ENCODE data around the gene PAM16.

Gene PAM16

DNA sequence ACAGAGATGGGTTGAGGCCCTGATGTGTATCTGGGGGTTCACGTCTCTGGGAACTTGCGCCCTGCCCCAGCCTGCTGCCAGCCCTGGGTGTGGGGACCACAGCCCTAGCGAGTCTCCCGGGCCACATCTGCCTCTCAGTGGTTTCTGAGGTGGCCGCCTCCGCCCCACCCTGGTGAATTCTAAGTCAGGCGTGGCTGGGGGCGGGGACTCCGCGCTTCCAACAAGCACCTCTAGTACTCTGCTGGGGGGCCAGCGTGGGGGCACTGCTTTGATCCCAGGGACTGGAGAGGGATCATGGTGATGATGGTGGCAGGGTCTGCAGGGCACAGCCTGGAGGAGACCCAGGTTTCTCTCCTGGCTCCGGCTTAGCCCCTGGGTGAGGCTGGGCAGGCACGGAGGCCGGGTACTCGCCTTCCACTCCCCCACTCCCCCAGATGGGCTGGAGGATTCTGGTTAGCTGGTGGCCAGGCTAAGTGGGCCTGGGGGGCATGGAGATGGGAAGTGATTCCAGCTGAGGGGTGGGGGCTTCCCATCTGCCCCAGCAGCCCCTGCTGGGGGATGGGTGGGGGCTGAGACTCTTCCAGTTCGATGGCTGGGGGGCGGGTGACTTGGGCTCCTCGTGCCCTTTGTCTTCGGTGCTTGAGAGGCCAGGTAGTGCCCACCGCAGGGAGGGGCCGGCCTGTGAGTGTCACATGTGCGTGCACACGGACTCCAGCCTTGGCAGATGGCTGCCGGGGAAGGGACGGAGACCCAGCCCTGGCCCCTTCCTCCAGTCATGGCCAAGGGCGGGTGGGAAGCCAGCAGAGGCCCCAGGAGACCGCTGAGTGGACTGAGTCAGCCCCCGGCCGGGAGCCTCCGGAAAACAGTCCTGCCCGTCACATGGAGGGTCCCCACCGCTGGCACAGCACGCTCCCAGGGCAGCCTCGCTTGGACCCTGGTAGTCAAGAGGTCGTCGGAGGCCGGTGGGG, 31.4 kb downstream of the PAM16 start:
- no peak for DNase-seq (ENCODE audit: low spot score)

DNA sequence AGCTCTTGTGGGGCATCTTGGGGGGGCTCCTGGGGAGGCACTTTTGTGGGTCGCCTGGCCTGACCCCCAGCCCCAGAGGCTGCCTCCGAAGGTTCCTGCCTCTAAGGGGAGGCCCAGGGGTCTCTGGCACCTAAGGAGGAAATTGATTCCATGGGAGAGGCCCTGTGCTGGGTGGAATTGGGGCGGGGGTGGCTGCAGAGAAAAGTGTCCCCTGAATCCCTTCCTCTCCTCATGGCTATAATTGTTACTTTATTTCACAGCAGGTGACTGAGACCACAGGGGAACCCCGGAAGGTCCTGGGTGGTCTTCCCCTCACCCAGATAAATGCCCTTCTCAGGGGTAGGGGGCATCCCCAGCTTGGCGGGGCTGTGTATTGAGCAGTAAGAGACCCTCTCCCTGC, 32.2 kb downstream of the PAM16 start:
- no peak for DNase-seq (ENCODE audit: low spot score)

DNA sequence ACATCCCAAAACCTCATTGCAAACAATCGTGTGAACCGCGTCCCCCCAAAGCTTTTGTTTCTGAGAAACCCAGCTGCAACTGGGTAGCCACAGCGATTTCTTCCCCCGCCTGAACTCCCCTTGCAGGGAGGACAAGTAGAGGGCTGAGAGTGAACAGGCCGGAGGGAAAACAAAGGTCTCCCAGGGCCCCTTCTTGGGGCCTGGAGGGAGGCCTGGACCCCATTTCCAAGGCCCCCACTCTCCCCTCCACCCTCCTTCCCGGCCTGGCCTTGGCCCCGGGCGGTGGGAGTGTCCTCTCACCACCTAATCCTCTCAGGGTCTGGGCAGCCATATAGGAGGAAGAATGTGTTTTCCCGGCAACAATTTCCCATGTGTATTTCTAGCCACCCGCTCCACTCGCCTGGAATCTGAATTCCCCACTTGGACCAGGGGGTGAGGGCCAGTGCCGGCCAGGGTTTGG, 32.6 kb downstream of the PAM16 start:
- no peak for DNase-seq (ENCODE audit: low spot score)

DNA sequence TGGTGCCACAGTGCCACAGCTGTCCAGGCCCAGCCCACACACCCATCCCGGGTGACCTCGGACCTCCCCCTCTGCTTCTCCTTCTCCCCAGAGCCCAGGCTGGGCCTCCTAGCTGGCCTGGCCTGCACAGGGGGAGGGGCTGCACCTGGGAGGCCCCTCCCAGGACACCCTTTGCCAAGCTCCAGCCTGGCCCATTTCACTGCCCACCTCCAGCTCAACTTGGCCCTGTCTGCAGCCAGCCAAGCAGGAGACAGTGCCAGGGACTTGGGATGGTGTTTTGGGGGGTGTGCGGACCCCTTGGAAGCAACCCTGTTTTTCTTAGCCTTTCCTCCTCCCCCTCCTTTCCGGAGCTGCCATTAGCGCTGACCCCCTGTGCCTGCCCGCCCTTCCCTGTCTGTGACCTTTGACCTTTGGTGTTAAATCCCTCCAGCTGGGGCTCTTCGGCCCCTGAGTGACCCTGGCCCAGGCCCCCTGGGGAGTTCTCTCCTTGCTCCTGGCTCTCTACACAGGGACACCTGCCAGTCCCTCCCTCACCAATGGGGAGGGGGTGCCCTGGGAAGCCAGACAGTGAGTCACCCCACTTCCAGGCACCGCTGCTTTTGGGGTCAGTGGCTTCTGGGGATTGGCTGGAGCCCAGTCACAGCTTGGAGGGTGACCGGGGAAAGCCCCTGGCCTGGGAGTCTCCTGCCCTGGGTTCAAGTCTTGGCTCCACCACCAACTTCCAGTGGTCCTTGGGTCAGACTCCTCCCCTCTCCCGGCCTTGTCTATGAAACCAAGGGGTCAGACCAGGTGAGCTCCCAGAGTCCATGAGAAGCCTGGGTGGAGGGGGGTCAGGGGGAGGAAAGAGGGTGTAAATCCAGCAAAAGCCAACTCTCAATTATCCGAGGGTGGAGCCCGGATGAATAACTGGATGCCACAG, 33.3 kb downstream of the PAM16 start:
- DNase-seq (ENCODE audit: low spot score) = no peak

DNA sequence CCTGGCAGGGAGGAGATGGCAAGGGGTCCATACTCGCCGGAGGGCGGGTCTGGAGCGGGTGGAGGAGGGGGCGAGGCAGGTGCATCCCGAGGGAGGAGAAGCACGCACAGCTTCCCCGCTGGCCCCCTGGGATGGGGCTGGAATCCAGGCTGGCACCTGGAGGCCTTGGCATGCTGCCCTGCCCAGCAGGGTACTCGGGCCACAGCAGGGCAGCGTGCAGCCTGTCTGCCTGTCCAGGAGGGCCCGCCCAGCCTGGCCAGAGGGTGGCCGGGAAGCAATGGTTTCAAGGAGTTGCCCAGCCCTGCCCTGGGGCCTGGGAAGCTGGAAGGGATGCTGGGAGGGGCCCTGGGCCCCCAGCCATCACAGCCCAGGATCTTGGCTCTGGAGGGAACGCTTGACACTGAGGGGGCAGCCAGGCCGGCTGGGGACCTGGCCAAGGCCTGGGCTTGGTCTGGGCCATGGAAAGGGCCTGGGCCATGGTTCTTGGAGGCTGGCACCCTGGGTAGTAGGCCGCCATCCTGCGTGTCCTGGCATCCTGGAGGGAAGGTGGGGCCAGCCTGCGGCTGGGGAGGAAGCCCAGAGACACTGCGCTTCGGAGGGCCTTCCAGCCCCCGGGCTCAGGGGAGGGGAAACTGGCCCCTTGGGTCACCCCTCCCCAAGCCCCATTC, 34.1 kb downstream of the PAM16 start:
- no peak for DNase-seq (ENCODE audit: low spot score)

DNA sequence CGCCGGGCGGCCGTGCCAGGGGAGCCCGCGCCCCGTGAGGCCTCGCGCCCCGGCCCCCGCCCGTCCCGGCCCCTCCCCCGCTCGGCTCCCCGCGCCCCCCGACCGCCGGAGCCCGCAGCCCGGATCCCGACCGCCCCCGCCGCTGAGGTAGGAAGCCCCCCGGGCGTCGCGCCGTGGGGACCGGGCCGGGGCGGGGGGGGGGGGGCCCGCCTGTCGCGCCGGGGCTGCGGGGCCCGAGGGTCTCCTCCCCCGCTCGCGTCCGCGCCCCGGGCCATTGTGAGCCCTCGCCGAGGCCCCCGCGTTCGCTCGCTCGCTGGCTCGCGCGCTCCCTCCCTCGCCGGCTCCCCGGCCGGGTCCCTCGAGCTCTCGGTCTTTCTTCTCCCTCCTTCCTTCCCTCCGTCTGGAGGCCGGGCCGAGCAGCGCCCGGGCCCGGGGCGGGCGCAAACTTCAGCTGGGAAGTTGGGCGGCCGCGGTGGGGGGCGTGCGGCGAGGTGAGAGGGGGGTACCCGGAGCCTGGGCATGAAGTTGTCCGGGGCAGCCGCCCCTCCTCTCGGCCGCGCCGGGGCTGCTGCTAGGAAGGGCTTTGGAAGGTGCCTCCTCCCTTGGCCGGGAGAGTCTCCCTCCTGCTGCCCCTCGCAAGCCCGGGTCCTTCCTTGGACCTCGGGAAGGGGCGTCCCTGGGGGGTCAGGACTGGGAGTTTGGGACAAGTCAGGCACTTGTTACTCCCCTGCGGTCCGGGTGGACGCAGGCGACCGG, 34.8 kb downstream of the PAM16 start:
- no peak for DNase-seq (ENCODE audit: low spot score)

DNA sequence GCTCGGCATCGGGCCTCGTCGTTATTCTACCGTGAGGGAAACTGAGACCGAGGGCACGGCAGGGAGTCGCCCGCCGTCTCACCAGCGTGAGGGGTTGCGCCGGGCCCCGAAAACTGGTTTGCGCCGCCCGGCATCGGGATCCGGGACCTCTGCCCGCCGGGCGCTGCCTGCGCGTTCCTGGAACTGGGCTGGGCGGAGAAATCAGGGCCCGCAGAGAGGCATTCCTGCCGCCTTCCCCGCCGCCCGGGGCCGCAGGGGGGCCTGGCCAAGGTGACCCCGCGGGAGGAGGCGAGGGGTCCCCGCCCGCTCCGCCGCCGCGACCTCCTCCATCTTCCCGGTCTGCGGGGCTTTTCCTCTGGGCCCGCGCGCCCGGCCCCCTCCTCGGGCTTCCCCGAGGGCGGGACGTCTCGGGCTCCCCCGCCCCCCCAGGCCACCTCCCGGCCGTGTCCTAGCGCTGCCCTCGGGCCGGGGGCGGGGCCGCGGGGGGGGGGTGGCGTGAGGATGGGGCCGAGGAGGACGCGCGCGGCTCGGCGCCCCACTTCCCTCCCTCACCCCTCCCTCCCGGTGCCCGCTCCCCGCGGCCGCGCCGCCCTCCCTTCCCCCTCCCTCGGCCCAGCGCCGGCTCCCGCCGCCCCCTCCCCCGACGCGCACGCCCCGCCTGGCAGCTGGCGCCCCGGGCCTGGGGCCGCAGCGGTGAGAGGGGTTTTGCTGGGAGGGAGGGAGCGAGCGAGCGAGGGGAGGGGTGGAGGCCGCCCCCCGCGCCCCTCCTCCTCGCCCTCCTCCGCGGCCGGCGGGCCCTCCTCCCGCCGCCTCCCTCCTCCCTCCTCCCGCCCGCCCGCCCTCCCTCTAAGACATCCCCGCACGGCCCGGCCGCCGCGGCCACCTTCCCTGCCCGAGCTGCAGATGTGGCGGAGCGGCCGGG, 35.7 kb downstream of the PAM16 start, which contains the start of gene GLIS2:
TSS of gene GLIS2 (plus strand) at position 882 of the 922 bp plus-strand sequence. CDS start 16,214 bp downstream, outside the sequence.
- DNase-seq (ENCODE audit: low spot score) = peak; percentile 81

DNA sequence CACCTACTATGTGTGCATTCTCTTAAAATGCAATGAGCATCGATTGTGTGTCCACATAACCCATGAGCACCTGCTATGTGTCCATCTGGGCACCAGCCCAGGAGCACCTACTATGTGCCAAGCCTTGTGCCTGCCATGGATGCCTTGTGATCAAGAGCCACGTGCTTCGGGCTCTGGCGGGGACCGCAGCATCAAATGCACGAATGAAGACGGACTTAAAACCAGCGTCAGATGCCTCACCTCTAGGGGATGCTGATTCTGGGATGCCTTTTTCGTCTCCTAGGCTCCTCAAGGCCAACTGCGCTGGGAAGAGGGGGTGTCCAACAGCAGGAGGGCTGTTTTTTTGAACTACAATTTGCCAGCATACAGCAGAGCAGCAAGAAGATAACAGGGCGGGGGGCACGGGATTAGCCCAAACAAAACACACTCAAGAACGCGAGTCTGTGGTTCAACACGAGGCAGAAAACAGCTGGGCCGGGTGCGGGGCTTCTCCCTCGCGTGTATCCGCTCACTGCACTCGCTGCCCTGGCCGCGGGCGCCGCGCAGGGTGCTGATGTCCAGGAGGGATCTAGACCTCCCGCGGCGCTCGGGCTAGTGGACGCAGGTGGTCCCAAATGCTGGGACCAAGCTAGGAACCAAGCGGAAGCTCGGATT, 36.5 kb downstream of the PAM16 start:
- no peak for DNase-seq (ENCODE audit: low spot score)

DNA sequence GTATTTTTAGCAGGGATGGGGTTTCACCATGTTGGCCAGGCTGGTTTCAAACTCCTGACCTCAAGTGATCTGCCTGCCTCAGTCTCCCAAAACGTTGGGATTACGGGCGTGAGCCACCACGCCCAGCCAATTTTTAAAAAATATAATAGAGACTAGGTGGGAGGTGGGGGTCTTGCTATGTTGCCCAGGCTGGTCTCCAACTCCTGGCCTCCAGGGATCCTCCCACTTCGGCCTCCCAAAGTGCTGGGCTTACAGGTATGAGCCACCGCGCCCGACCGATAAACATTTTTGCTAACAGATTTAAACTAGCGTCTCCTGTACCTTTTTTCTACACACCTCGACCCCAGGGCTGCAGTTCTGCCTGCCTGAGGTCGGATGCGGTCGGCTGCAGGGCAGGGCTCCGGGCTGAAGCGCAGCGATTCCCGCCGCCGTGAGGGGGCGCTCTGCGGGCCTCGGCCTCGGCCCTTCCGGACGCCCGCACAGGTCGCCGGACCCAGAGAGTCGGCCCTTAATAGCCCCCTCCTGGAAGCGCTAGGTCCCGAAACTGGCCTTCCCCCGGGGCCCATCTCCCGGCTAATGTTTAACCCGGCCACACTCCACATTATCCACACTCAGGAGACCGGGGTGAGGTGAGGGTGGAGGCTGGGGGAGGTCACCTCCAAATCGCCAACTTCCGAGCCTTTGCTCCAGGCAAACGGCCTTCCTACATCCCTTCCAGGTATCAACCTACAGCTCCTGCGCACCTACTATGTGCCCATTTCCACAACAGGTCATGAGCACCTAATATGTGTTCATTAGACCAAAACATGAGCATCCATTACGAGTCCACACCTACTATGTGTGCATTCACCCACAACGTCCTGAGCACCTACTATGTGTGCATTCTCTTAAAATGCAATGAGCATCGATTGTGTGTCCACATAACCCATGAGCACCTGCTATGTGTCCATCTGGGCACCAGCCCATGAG, 37.3 kb downstream of the PAM16 start:
- DNase-seq (ENCODE audit: low spot score) = peak; percentile 98

DNA sequence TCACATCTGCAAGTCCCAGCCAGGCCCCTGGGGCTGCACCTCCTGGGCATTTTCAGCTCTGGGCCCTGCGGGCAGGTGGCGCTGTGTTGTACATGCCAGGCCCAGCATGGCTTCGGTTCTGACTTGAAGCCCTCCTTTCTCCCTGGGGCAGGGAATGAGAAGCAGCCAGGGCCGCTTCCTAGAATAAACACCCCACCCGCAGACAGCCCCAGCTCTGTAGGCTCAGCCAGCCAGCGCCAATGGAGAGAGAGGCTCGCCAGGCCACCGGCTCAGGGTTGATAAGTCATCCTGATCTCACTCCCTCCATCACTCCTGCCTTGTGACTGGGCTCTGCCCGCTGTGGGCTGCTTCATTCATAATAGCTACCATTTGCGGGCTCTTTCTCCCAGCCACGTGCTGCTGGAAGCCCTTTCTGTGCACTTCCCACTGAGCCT, 41.3 kb downstream of the PAM16 start:
- no peak for DNase-seq (ENCODE audit: low spot score)

DNA sequence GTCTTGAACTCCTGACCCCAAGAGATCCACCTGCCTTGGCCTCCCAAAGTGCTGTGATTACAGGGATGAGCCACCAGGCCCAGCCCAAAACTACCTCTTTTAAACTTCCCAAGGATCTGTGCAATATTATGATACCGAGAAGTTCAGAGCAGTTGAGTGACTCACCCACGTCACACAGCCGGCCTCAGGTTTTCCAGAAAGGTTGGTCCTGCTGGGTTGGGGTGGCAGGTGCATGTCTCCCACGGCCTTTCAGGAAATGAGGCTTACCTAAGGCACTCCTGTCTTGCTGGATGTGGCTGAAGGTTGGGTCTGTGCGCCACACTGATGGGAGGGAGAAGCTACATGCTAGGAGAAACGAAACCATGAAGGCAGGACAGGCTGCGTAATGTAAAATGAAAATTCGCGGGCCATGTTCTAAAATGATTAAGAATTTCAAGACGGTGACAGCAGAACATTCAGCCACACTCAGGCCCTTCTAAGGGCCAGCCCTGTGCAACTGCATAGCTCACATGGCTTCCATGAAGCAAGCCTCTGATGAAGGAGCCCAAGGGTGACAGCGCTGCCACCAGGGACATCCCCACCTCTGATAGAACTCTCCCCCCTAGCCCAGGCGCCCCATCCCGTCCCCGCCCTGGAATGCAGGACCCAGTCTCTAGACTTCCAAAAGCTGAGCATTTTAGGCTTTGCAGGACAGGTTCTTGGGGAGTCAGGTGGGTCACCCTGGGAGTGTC, 41.9 kb downstream of the PAM16 start:
- no peak for DNase-seq (ENCODE audit: low spot score)

DNA sequence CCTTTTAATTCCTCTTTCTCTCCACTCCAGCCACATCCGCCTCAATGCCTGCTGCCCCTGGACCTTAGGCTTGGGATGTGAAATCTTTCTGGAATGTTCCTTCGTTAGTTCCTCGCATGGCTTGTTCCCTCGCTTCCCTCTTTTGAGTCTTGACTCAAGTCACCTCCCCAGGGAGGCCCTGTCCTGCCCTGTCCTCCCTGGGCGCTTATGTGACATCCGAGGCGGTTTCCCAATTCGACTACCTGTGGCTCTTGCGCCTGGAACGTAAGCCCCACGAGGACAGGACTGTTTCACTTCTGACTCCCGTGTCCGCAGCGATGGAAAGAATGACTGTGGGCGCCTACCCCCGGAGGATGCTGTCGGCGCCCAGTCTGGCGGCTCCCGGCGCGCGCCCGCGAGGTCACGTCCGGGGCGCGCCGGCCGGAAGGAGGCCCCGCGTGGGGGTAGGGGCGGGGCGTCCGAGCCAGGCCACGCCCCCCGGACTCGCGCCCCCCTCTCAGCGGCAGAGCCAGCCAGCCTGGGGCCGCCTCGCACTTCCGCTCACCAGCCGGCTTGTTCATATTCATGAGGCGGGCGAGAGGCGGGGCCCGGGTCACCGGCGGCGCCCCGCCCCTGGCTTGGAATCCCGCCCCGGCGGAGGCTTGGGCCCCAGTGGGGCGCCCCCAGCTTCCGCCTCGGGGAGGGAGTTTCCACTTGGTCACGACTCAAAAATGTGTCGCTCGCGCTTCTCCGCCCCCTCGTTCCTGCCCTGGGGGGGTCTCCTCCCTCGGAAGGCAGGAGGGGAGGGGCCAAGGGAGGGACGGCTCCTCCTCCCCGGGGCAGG, 43.7 kb downstream of the PAM16 start:
- DNase-seq (ENCODE audit: low spot score) = peak; percentile 88

DNA sequence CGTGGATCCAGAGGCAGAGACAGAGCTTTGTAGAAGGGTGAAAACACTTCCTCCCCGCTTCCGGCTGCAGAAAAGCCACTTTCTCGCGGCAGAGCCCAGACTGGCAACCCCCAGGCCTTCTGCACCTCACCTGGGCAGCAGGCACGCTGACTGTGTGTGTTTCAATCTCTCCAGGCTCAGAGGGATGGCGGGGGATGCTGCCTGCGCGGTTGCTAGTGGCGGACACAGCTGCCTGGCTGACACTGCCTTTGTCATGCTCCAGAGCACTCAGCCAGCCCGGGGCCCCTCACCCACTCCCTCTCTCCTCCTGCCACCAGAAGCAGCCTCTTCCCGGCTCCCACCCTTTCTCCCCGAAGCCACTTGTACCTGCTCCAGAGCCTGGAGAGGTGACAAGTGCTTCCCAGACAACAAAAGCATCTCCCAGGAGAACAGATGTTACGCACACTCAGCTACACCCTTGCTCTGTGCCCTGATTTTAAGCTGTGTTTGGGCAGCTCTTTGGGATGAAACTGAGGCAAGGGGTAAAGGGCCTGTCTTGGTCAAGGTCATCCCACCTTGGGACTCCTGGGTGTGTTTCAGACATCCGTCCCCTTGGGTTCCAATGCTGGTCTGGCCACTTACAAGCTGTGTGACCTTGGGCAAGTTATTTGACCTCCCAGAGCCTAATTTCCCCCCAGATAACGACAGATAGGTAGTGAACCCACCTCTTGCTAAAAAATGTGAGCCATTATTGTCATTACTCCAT, 44.5 kb downstream of the PAM16 start:
- no peak for DNase-seq (ENCODE audit: low spot score)

DNA sequence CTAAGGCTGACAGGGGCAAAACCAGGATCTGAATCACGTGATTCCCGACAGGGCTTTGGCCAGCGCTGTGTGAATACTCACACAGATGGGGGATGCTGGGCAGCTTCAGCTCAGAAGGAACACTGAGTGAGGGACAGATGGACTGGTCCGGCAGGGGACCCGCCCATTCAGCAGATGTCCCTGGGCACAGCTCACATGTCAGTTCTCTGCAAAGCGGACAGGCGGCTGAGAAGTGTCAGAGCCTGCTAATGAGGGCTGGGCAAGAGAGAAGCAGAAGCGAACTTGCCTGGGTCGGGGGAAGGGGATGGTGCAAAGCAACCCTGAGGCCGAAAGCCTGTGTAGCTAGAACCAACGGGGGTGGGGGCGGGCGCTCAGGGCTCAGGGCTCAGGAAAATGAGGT, 47.1 kb downstream of the PAM16 start:
- no peak for DNase-seq (ENCODE audit: low spot score)

DNA sequence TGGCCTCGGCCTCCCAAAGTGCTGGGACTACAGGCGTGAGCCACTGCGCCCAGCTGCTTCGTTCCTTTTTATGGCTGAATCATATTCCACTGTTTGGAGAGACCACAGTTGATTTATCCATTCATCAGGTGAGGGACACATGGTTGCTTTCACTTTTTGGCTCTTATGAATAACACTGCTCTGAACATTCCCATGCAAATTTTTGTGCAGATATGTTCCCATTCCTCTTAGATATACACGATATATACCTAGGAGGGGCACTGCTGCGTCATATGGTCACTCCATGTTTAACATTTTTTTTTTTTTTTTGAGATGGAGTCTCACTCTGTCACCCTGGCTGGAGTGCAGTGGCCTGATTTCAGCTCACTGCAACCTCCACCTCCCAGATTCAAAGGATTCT, 49.2 kb downstream of the PAM16 start:
- no peak for DNase-seq (ENCODE audit: low spot score)

DNA sequence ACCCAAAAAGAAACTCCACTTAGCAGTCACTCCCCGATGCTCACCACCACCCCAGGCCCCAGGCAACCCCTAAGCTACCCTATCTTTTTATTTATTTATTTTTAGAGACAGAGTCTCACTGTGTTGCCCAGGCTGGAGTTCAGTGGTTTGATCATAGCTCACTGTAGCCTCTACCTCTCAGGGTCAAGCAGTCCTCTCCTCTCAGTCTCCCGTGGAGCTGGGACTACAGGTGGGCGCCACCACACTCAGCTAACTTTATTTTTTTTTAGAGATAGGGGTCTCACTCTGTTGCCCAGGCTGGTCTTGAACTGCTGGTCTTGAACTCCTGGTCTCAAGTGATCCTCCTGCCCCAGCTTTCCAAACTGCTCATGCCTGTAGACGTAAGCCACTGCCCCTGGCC, 49.9 kb downstream of the PAM16 start:
- DNase-seq (ENCODE audit: low spot score) = no peak
